GM12878 (cell line): ENCODE data around the gene ATP5PD. TPM values are rescaled to one million over a fixed set of nuclear protein-coding genes. Genes with fewer than 3 reads are reported as not detected.
A peak's percentile ranks its signal among the peaks of the same experiment; 100 is the strongest.

Experiments
- ATAC-seq: fragments of 200-7000 bp; cut with Tn5 transposase; 3 replicates; pipeline ENCODE4 v1.9.1; 2020; ENCODE audit warnings: mild to moderate bottlenecking, moderate library complexity
- BruUV-seq: library from RNA; stranded (reverse); fragments of 400-500 nt; replicated peaks from 2 replicates; lab custom pipeline; 2021; lab: Mats Ljungman, UMichigan
- CTCF ChIA-PET: fragments of 300-600 bp; sonication (Branson Sonifier 250); formaldehyde crosslinking; extraction: SDS; loops from one replicate; lab custom pipeline; 2021; ENCODE audit warnings: inconsistent platforms; lab: Yijun Ruan, JAX
- POLR2A ChIA-PET: fragments of 350-600 bp; formaldehyde crosslinking; extraction: SDS; loops from one replicate; lab custom pipeline; 2021; ENCODE audit warnings: inconsistent platforms; lab: Charles Lee
- RAD21 ChIA-PET: fragments of 300-600 bp; sonication (Branson Sonifier 250); formaldehyde crosslinking; loops from one replicate; lab custom pipeline; 2023; ENCODE audit warnings: antibody characterized with exemption; ENCODE audit not compliant: unreplicated experiment; lab: Charles Lee
- SMC1A ChIA-PET: fragments of 300-600 bp; sonication (Branson Sonifier 250); formaldehyde crosslinking; loops from one replicate; lab custom pipeline; 2023; ENCODE audit not compliant: unreplicated experiment, uncharacterized antibody; lab: Charles Lee
- DNase-seq: peaks from one replicate; pipeline ENCODE4 v3.0.0-alpha.2; 2011; ENCODE audit warnings: low read depth, low spot score
- FAIRE-seq: peaks from 3 replicates; lab custom pipeline; 2011; peaks lifted over from hg19 to GRCh38; lab: Jason Lieb, UNC
- H2AFZ ChIP-seq: 2 replicates; pipeline ENCODE4 v1.6.0; 2011; ENCODE audit warnings: low read depth, low read length, control low read depth; ENCODE audit not compliant: control insufficient read depth
- H3K27ac ChIP-seq: 2 replicates; pipeline ENCODE4 v1.5.1; 2011; ENCODE audit warnings: control low read depth; ENCODE audit not compliant: control insufficient read depth, insufficient read depth
- H3K27me3 ChIP-seq, 2 experiments: replicated peaks in 1 of 2; 2 replicates each; pipeline versions ENCODE4 v1.6.0 to v1.6.1; 2011; ENCODE audit warnings: low read length in 1 of 2; ENCODE audit not compliant: control insufficient read depth in 2 of 2, insufficient read depth in 2 of 2
- H3K36me3 ChIP-seq, 2 experiments: 2 replicates each; pipeline ENCODE4 v1.5.1; 2011; ENCODE audit warnings: low read length in 1 of 2; ENCODE audit not compliant: control insufficient read depth in 2 of 2, insufficient read depth in 2 of 2
- H3K4me1 ChIP-seq: 2 replicates; pipeline ENCODE4 v1.6.1; 2011; ENCODE audit warnings: mild to moderate bottlenecking, low read length, moderate library complexity, mixed read lengths; ENCODE audit not compliant: control insufficient read depth, insufficient read depth
- H3K4me2 ChIP-seq: 2 replicates; pipeline ENCODE4 v1.6.0; 2011; ENCODE audit warnings: control low read depth; ENCODE audit not compliant: control insufficient read depth, insufficient read depth
- H3K4me3 ChIP-seq: fragments of 200-600 bp; sonication (generic); 2 replicates; pipeline ENCODE4 v1.5.1; 2016
- H3K79me2 ChIP-seq: 2 replicates; pipeline ENCODE4 v1.6.0; 2011; ENCODE audit warnings: low read length; ENCODE audit not compliant: control insufficient read depth, insufficient read depth
- H3K9ac ChIP-seq: 2 replicates; pipeline ENCODE4 v1.8.0; 2011; ENCODE audit warnings: low read length, control low read depth, mixed read lengths; ENCODE audit not compliant: control insufficient read depth, insufficient read depth
- H3K9me3 ChIP-seq: replicated peaks from 3 replicates; pipeline ENCODE4 v1.5.1; 2011; ENCODE audit warnings: mild to moderate bottlenecking, low read length; ENCODE audit not compliant: control insufficient read depth, insufficient read depth
- H4K20me1 ChIP-seq: 2 replicates; pipeline ENCODE4 v1.6.0; 2011; ENCODE audit not compliant: control insufficient read depth, insufficient read depth
- CREM ChIP-seq: IDR thresholded peaks from 2 replicates; pipeline ENCODE4 v1.6.1; 2014; ENCODE audit warnings: antibody characterized with exemption, low read depth
- EED ChIP-seq: sonication (generic); IDR thresholded peaks from 2 replicates; pipeline ENCODE4 v1.6.1; 2016; ENCODE audit warnings: antibody characterized with exemption, low read depth
- NR2C1 ChIP-seq: fragments of 450-650 bp; IDR thresholded peaks from 2 replicates; pipeline ENCODE4 v1.6.1; 2017; ENCODE audit warnings: antibody characterized with exemption, mild to moderate bottlenecking, moderate library complexity
- NR2F1 ChIP-seq: fragments of 450-650 bp; conservative IDR thresholded peaks from 2 replicates; pipeline ENCODE4 v1.6.1; 2017; ENCODE audit warnings: mild to moderate bottlenecking
- POU2F2 ChIP-seq: IDR thresholded peaks from 3 replicates; pipeline ENCODE4 v1.6.1; 2011; ENCODE audit warnings: low read depth, mild to moderate bottlenecking, low read length, borderline replicate concordance
- SMARCA5 ChIP-seq: fragments of 450-650 bp; IDR thresholded peaks from 2 replicates; pipeline ENCODE4 v1.6.1; 2017; ENCODE audit warnings: mild to moderate bottlenecking
- WGBS: methylation state at CpG from one replicate; pipeline ENCODE4 v1.1.6; 2016; ENCODE audit warnings: low lambda C conversion rate; ENCODE audit not compliant: insufficient replicate concordance, insufficient coverage; ENCODE audit errors: missing lambda C conversion rate; 5-methylcytosine and 5-hydroxymethylcytosine counted together
- in situ Hi-C: fragments of 300-500 bp; cut with MboI; formaldehyde crosslinking; loops from 9 replicates; pipeline ENCODE4 v1.14.3; 2018; ENCODE audit warnings: mixed read lengths
- intact Hi-C: fragments of 100-400 bp; cut with micrococcal nuclease; formaldehyde crosslinking; loops from one replicate; pipeline ENCODE4 v1.14.2; 2022; ENCODE audit not compliant: unreplicated experiment
- polyA plus RNA-seq, 11 experiments: library from polyadenylated mRNA; depleted of rRNA in 4 of 11; unstranded in 6 of 11; stranded (reverse) in 5 of 11; fragments of >200 nt; fragmentation: Nextera tagmentation in 4 of 11; fragmentation: Illumina TruSeq in 1 of 11; extraction: Ambion mirVana in 4 of 11; extraction: Trizol in 1 of 11; gene quantifications; 1 replicate in 1 of 11; 2 replicates in 10 of 11; pipeline versions ENCODE4 v1.2.1 to v1.2.3, GENCODE V29; 2011 to 2016; ENCODE audit warnings: inconsistent platforms in 2 of 11, missing spikeins in 2 of 11, low read depth in 1 of 11
- total RNA-seq, 4 experiments: library from RNA; depleted of rRNA in 3 of 4; stranded (reverse); fragments of >200 nt in 3 of 4; fragmentation: Illumina TruSeq in 1 of 4; extraction: Trizol in 1 of 4; gene quantifications; 2 replicates each; pipeline versions ENCODE4 v1.2.1 to v1.2.3, GENCODE V29; 2013 to 2021
- TF ChIP-seq, protein P1 (sequence below): fragments of 450-650 bp; IDR thresholded peaks from 2 replicates; pipeline ENCODE4 v1.6.1; 2017; ENCODE audit warnings: mild to moderate bottlenecking

Gene ATP5PD
- total and polyA plus RNA-seq, 10 of the 15 experiments (the other 5 are each of a cell fraction or from before 2014, with no cell fraction given) = 172 to 772 (median 321) TPM

DNA sequence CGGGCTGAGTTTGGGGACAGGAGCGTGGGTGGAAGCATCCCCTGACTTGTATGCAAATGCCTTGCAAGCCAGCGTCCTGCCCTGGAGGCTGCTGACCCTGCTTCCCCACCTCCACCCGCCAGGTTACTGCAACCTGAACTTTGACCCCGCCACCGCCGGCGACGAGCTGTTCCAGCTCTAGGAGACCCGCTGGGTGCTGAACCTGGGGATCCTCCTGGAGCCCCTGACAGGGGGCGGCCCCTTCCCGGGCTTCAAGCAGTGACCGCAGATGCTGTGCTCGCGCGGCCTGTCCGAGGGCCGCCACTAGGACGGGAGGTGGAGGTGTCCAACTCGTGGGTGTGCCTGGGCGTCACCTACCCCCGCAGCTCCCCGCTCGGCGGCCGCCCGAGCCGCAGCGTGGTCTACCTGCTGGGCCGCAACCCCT is 30.3 kb upstream of the ATP5PD start:
- no peak for FAIRE-seq
- 1% methylated on average over 29 of the region's 30 CpGs for WGBS

More for the DNA sequence above, 30.3 kb upstream of the ATP5PD start:
- Histone ChIP-seq H4K20me1 (no peaks in the 10 kb centered on the region), H2AFZ (peak overlapping the region; percentile 82), H3K36me3 (no peaks in the 10 kb centered on the region), H3K4me2 (peak overlapping the region; percentile 91), H3K4me1 (peaks cover 30% of the 10 kb centered on the region), H3K4me3 (peak overlapping the region; percentile 47; the same call in 1 of the 2 replicates), H3K79me2 (no peaks in the 10 kb centered on the region), H3K9ac (peak overlapping the region; percentile 79; the same call in 1 of the 2 replicates), H3K9me3 (no peaks in the 10 kb centered on the region), H3K27ac (peak overlapping the region; percentile 64; the same call in 1 of the 2 replicates), H3K27me3 (no peaks in the 10 kb centered on the region)
- intact Hi-C loops (no loop called here), in situ Hi-C loops (no loop called here)
- POLR2A ChIA-PET = interaction anchor here (0.7 to 3.9 kb wide), 2 partner anchors 11 to 64 kb away, joined by 3 to 15 read pairs; partner anchors contain the start of gene SLC16A5
- SMC1A ChIA-PET = interaction anchor here (1.1 kb wide), 1 partner anchor 116 kb away, joined by 3 read pairs; no protein-coding TSS in a partner anchor
- ATAC-seq = no peak
- RAD21 ChIA-PET = interaction anchor here (0.7 to 1.7 kb wide), 4 partner anchors 26 to 116 kb away, joined by 3 to 10 read pairs (median 6); no protein-coding TSS in a partner anchor
- no peak for DNase-seq
- no TSS peak for BruUV-seq
- CTCF ChIA-PET = interaction anchor here (1.4 to 7.6 kb wide), 2 partner anchors 36 to 116 kb away, joined by 4 to 54 read pairs; no protein-coding TSS in a partner anchor
- peak; percentile 42; the same call in 1 of the 3 replicates for TF ChIP-seq POU2F2
- peak; percentile 79 for TF ChIP-seq NR2C1
- TF ChIP-seq, protein P1, sequence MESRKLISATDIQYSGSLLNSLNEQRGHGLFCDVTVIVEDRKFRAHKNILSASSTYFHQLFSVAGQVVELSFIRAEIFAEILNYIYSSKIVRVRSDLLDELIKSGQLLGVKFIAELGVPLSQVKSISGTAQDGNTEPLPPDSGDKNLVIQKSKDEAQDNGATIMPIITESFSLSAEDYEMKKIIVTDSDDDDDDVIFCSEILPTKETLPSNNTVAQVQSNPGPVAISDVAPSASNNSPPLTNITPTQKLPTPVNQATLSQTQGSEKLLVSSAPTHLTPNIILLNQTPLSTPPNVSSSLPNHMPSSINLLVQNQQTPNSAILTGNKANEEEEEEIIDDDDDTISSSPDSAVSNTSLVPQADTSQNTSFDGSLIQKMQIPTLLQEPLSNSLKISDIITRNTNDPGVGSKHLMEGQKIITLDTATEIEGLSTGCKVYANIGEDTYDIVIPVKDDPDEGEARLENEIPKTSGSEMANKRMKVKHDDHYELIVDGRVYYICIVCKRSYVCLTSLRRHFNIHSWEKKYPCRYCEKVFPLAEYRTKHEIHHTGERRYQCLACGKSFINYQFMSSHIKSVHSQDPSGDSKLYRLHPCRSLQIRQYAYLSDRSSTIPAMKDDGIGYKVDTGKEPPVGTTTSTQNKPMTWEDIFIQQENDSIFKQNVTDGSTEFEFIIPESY = peak; percentile 88
- peak; percentile 77 for TF ChIP-seq NR2F1
- no peak for TF ChIP-seq EED
- no peak for TF ChIP-seq CREM
- TF ChIP-seq SMARCA5 = peak; percentile 51; the same call in 1 of the 2 replicates
- TF ChIP-seq, all 136 proteins: peak for 5
